K562 (cell line): ENCODE data around the gene CHD8. TPM values are rescaled to one million over a fixed set of nuclear protein-coding genes. Genes with fewer than 3 reads are reported as not detected.

ENCODE experiments used
- BRCA1 ChIP-seq, 2 experiments: fragments of 450-650 bp in 1 of 2; sonication (generic) in 1 of 2; formaldehyde crosslinking in 1 of 2; IDR thresholded peaks; 2 replicates each; pipeline versions ENCODE4 v1.5.0 to v1.6.1; 2017 to 2020; ENCODE audit warnings: mild to moderate bottlenecking in 1 of 2, missing genetic modification reagents in 1 of 2
- DLX4 ChIP-seq: fragments of 250-450 bp; sonication (Bioruptor Pico); IDR thresholded peaks from 2 replicates; pipeline ENCODE4 v1.6.1; 2021; ENCODE audit warnings: mild to moderate bottlenecking
- ELF1 ChIP-seq: fragments of 200-800 bp; sonication (Bioruptor generic); IDR thresholded peaks from 2 replicates; pipeline ENCODE4 v1.6.1; 2016; ENCODE audit warnings: missing genetic modification characterization, missing compliant biosample characterization
- EZH2 ChIP-seq: IDR thresholded peaks from 2 replicates; pipeline ENCODE4 v1.6.1; 2012; ENCODE audit warnings: low read depth, mild to moderate bottlenecking, inconsistent platforms, low read length, borderline replicate concordance
- MBD1 ChIP-seq: fragments of 250-450 bp; sonication (Bioruptor Pico); IDR thresholded peaks from 2 replicates; pipeline ENCODE4 v1.8.0; 2022; ENCODE audit warnings: inconsistent platforms
- RBM25 ChIP-seq: fragments of 200-400 bp; formaldehyde crosslinking; IDR thresholded peaks from 2 replicates; pipeline ENCODE4 v1.6.1; 2018; ENCODE audit warnings: low read length, low read depth, moderate library complexity; ENCODE audit not compliant: severe bottlenecking
- SMC3 ChIP-seq: conservative IDR thresholded peaks from 2 replicates; pipeline ENCODE4 v1.6.1; 2011; ENCODE audit warnings: low read depth, low read length, improper control_type of control experiment; ENCODE audit not compliant: insufficient read depth
- U2AF1 ChIP-seq: fragments of 200-400 bp; formaldehyde crosslinking; optimal IDR thresholded peaks from 2 replicates; pipeline ENCODE3; 2017; ENCODE audit warnings: mild to moderate bottlenecking, low read depth, low read length, moderate library complexity
- ZNF23 ChIP-seq: fragments of 250-450 bp; sonication (Bioruptor Pico); IDR thresholded peaks from 2 replicates; pipeline ENCODE4 v1.4.0; 2020; ENCODE audit warnings: mild to moderate bottlenecking
- polyA plus RNA-seq, 8 experiments: library from polyadenylated mRNA; depleted of rRNA in 4 of 8; stranded (reverse) in 5 of 8; unstranded in 3 of 8; fragments of >200 nt; fragmentation: Nextera tagmentation in 2 of 8; fragmentation: Illumina TruSeq in 1 of 8; extraction: Ambion mirVana in 2 of 8; extraction: Trizol in 1 of 8; gene quantifications; 2 replicates each; pipeline versions ENCODE4 v1.2.1 to v1.2.3, GENCODE V29; 2011 to 2014; ENCODE audit warnings: inconsistent platforms in 1 of 8, missing spikeins in 1 of 8
- total RNA-seq, 7 experiments: library from RNA; depleted of rRNA in 6 of 7; stranded (reverse); fragments of >200 nt in 6 of 7; fragmentation: Illumina TruSeq in 2 of 7; extraction: Trizol in 2 of 7; gene quantifications; 2 replicates each; pipeline versions ENCODE4 v1.2.1 to v1.2.3, GENCODE V29; 2011 to 2021; ENCODE audit warnings: low replicate concordance in 1 of 7
- TF ChIP-seq, protein P1 (sequence below): sonication (generic); formaldehyde crosslinking; IDR thresholded peaks from 2 replicates; pipeline ENCODE4 v1.8.0; 2022; ENCODE audit warnings: missing genetic modification reagents, mild to moderate bottlenecking, moderate library complexity, borderline replicate concordance
- TF ChIP-seq, protein P2 (sequence below), 3 experiments: fragments of 200-800 bp in 1 of 3; fragments of 250-450 bp in 1 of 3; fragments of 450-650 bp in 1 of 3; sonication (Bioruptor Pico) in 1 of 3; sonication (Bioruptor generic) in 1 of 3; formaldehyde crosslinking in 1 of 3; IDR thresholded peaks; 2 replicates each; pipeline versions ENCODE4 v1.6.1 to v1.8.0; 2016 to 2022; ENCODE audit warnings: mild to moderate bottlenecking in 2 of 3, missing genetic modification characterization in 2 of 3, missing compliant biosample characterization in 1 of 3, moderate library complexity in 1 of 3

The CHD8 gene
- total and polyA plus RNA-seq, 9 of the 15 experiments (the other 6 are each of a cell fraction or from before 2014, with no cell fraction given): 11.1 to 51.2 (median 32.8) TPM

- TF ChIP-seq SMC3 (no peak), MBD1 (no peak), ELF1 (tag) (no peak), U2AF1 (no peak), BRCA1 (IDR thresholded peaks at IDR 0.05) (no peak), BRCA1 (CRISPR knock-in tag; IDR thresholded peaks at IDR 0.05) (no peak), EZH2 (no peak), RBM25 (no peak), DLX4 (CRISPR knock-in tag) (no peak), ZNF23 (CRISPR knock-in tag) (no peak)
- TF ChIP-seq, protein P1, sequence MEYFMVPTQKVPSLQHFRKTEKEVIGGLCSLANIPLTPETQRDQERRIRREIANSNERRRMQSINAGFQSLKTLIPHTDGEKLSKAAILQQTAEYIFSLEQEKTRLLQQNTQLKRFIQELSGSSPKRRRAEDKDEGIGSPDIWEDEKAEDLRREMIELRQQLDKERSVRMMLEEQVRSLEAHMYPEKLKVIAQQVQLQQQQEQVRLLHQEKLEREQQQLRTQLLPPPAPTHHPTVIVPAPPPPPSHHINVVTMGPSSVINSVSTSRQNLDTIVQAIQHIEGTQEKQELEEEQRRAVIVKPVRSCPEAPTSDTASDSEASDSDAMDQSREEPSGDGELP (CRISPR knock-in tag): no peak
- TF ChIP-seq, protein P2, sequence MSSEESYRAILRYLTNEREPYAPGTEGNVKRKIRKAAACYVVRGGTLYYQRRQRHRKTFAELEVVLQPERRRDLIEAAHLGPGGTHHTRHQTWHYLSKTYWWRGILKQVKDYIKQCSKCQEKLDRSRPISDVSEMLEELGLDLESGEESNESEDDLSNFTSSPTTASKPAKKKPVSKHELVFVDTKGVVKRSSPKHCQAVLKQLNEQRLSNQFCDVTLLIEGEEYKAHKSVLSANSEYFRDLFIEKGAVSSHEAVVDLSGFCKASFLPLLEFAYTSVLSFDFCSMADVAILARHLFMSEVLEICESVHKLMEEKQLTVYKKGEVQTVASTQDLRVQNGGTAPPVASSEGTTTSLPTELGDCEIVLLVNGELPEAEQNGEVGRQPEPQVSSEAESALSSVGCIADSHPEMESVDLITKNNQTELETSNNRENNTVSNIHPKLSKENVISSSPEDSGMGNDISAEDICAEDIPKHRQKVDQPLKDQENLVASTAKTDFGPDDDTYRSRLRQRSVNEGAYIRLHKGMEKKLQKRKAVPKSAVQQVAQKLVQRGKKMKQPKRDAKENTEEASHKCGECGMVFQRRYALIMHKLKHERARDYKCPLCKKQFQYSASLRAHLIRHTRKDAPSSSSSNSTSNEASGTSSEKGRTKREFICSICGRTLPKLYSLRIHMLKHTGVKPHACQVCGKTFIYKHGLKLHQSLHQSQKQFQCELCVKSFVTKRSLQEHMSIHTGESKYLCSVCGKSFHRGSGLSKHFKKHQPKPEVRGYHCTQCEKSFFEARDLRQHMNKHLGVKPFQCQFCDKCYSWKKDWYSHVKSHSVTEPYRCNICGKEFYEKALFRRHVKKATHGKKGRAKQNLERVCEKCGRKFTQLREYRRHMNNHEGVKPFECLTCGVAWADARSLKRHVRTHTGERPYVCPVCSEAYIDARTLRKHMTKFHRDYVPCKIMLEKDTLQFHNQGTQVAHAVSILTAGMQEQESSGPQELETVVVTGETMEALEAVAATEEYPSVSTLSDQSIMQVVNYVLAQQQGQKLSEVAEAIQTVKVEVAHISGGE (CRISPR knock-in tag; IDR thresholded peaks at IDR 0.05): peak in 1 of 3 experiments; percentile 85; a peak in 1 of 6 replicates
- TF ChIP-seq, all 486 proteins: peak for 11
Measured at GRCh38 chr14:21476523-21476924, 20.6 kb upstream of the CHD8 start (continued).
